WTC11 (cell line): ENCODE data around the gene FEM1B. TPM values are rescaled to one million over a fixed set of nuclear protein-coding genes. Genes with fewer than 3 reads are reported as not detected.
A peak's percentile ranks its signal among the peaks of the same experiment; 100 is the strongest.

ENCODE experiments used
- ATAC-seq: fragments of 200-7000 bp; cut with Tn5 transposase; 2 replicates; pipeline ENCODE4 v1.10.0; 2021; ENCODE audit warnings: mild to moderate bottlenecking, moderate library complexity
- CTCF ChIA-PET: fragments of 300-600 bp; sonication (Branson Sonifier 250); formaldehyde crosslinking; loops from one replicate; lab custom pipeline; 2021; ENCODE audit warnings: antibody characterized with exemption; lab: Charles Lee
- POLR2A ChIA-PET: fragments of 350-600 bp; sonication (Branson Sonifier 250); formaldehyde crosslinking; loops from one replicate; lab custom pipeline; 2021; ENCODE audit warnings: antibody characterized with exemption; lab: Charles Lee
- DNase-seq: peaks from one replicate; pipeline ENCODE4 v3.0.0; 2021; ENCODE audit warnings: low spot score
- H3K27ac Mint-ChIP-seq: 2 replicates; pipeline ENCODE4 v1.8.0; 2021; ENCODE audit warnings: mixed read lengths
- H3K27me3 Mint-ChIP-seq: 2 replicates; pipeline ENCODE4 v1.8.0; 2021; ENCODE audit warnings: low read depth, mild to moderate bottlenecking, moderate library complexity, mixed read lengths
- H3K36me3 Mint-ChIP-seq: 2 replicates; pipeline ENCODE4 v1.8.0; 2021; ENCODE audit warnings: mixed read lengths
- H3K4me1 Mint-ChIP-seq: 2 replicates; pipeline ENCODE4 v1.8.0; 2022; ENCODE audit warnings: mixed read lengths
- H3K4me3 Mint-ChIP-seq: 2 replicates; pipeline ENCODE4 v1.8.0; 2021; ENCODE audit warnings: mild to moderate bottlenecking, moderate library complexity, mixed read lengths
- H3K9me3 Mint-ChIP-seq: 2 replicates; pipeline ENCODE4 v1.8.0; 2021; ENCODE audit warnings: mixed read lengths
- AFF4 ChIP-seq: sonication (generic); formaldehyde crosslinking; IDR thresholded peaks from 2 replicates; pipeline ENCODE4 v1.8.1; 2023; ENCODE audit warnings: mild to moderate bottlenecking, missing genetic modification reagents, borderline replicate concordance
- E2F4 ChIP-seq: sonication (generic); formaldehyde crosslinking; IDR thresholded peaks from 2 replicates; pipeline ENCODE4 v1.8.1; 2022; ENCODE audit warnings: low read depth, mild to moderate bottlenecking, moderate library complexity, missing genetic modification reagents, borderline replicate concordance
- ESRRA ChIP-seq: sonication (generic); formaldehyde crosslinking; IDR thresholded peaks from 2 replicates; pipeline ENCODE4 v1.8.1; 2022; ENCODE audit warnings: mild to moderate bottlenecking, missing genetic modification reagents, borderline replicate concordance
- FOXJ3 ChIP-seq: sonication (generic); formaldehyde crosslinking; IDR thresholded peaks from 2 replicates; pipeline ENCODE4 v1.9.0; 2021; ENCODE audit warnings: missing genetic modification reagents, mild to moderate bottlenecking, borderline replicate concordance
- GABPB1 ChIP-seq: sonication (generic); formaldehyde crosslinking; IDR thresholded peaks from 2 replicates; pipeline ENCODE4 v1.8.1; 2023; ENCODE audit warnings: mild to moderate bottlenecking, missing genetic modification reagents
- MLX ChIP-seq: sonication (generic); formaldehyde crosslinking; IDR thresholded peaks from 2 replicates; pipeline ENCODE4 v1.8.1; 2023; ENCODE audit warnings: mild to moderate bottlenecking, missing genetic modification reagents, moderate library complexity
- MYBL2 ChIP-seq: sonication (generic); formaldehyde crosslinking; IDR thresholded peaks from 2 replicates; pipeline ENCODE4 v1.8.1; 2023; ENCODE audit warnings: mild to moderate bottlenecking, moderate library complexity, missing genetic modification reagents
- NR1H2 ChIP-seq: sonication (generic); formaldehyde crosslinking; IDR thresholded peaks from 2 replicates; pipeline ENCODE4 v1.9.0; 2021; ENCODE audit warnings: mild to moderate bottlenecking, moderate library complexity, missing genetic modification reagents
- NR2C2 ChIP-seq: sonication (generic); formaldehyde crosslinking; IDR thresholded peaks from 2 replicates; pipeline ENCODE4 v1.8.0; 2022; ENCODE audit warnings: mild to moderate bottlenecking, missing genetic modification reagents
- RORB ChIP-seq: fragments of 250-450 bp; sonication (Bioruptor Pico); IDR thresholded peaks from 2 replicates; pipeline ENCODE4 v1.9.0; 2021; ENCODE audit warnings: mild to moderate bottlenecking
- ZNF396 ChIP-seq: fragments of 250-450 bp; sonication (Bioruptor Pico); IDR thresholded peaks from 2 replicates; pipeline ENCODE4 v1.8.0; 2021; ENCODE audit warnings: mild to moderate bottlenecking, moderate library complexity, borderline replicate concordance
- total RNA-seq: library from RNA; stranded (reverse); gene quantifications from 3 replicates; pipeline ENCODE4 v1.2.3, GENCODE V29; 2021

The FEM1B gene
- total RNA-seq, 1 experiment from 2014 or later = 64.8 TPM

- TF ChIP-seq ESRRA (no peak), AFF4 (CRISPR knock-in tag) (no peak)
- H3K36me3 Mint-ChIP-seq = peaks cover 22% of the 10 kb centered on the region
- ATAC-seq (no peak), DNase-seq (no peak)
- H3K4me3 Mint-ChIP-seq = no peak overlapping the region
- POLR2A ChIA-PET = no interaction called here
- H3K9me3 Mint-ChIP-seq = peaks cover 9% of the 10 kb centered on the region
- peaks cover 69% of the 10 kb centered on the region for H3K4me1 Mint-ChIP-seq
- CTCF ChIA-PET = interaction anchor here (1.0 kb wide), 1 partner anchor 31 kb away, joined by 3 read pairs; no protein-coding TSS in a partner anchor
- H3K27me3 Mint-ChIP-seq = no peaks in the 10 kb centered on the region
- H3K27ac Mint-ChIP-seq = peak overlapping the region; percentile 39
Observed at GRCh38 chr15:68284616-68285258, 7.2 kb downstream of the FEM1B start.

GRCh38 chr15:68285259-68285980 is 7.9 kb downstream of the FEM1B start:
- DNase-seq (peak; percentile 36), ATAC-seq (peak; percentile 25; the same call in 1 of the 2 replicates)
- Mint-ChIP-seq H3K4me1 (peaks cover 66% of the 10 kb centered on the region), H3K36me3 (peaks cover 29% of the 10 kb centered on the region), H3K9me3 (peaks cover 9% of the 10 kb centered on the region), H3K27ac (peak overlapping the region; percentile 11; the same call in 1 of the 2 replicates), H3K27me3 (no peaks in the 10 kb centered on the region), H3K4me3 (peak overlapping the region; percentile 18; the same call in 1 of the 2 replicates)
- ChIA-PET POLR2A (interaction anchor here (0.7 kb wide), 1 partner anchor 18 kb away, joined by 3 read pairs; no protein-coding TSS in a partner anchor), CTCF (interaction anchor here (1.0 kb wide), 1 partner anchor 31 kb away, joined by 3 read pairs; no protein-coding TSS in a partner anchor)
- TF ChIP-seq GABPB1 (CRISPR knock-in tag) = 0 out of 2 replicates have a peak, but pooled peaks have one; percentile 33
- no peak for TF ChIP-seq RORB

GRCh38 chr15:68286256-68286655 is 8.7 kb downstream of the FEM1B start:
- Mint-ChIP-seq H3K9me3 (peaks cover 9% of the 10 kb centered on the region), H3K36me3 (peaks cover 37% of the 10 kb centered on the region), H3K4me1 (peaks cover 66% of the 10 kb centered on the region), H3K4me3 (no peak overlapping the region), H3K27ac (peak overlapping the region; percentile 67), H3K27me3 (no peaks in the 10 kb centered on the region)
- TF ChIP-seq NR1H2 (CRISPR knock-in tag) = no peak
- TF ChIP-seq ZNF396 (CRISPR knock-in tag) = no peak
- no peak for TF ChIP-seq RORB
- no peak for TF ChIP-seq MLX (CRISPR knock-in tag)
- TF ChIP-seq FOXJ3 (CRISPR knock-in tag) = no peak
- TF ChIP-seq E2F4 (CRISPR knock-in tag) = no peak
- no peak for TF ChIP-seq NR2C2 (CRISPR knock-in tag)
- TF ChIP-seq MYBL2 (CRISPR knock-in tag) = no peak
- TF ChIP-seq ESRRA = no peak
- ChIA-PET POLR2A (interaction anchor here (0.7 kb wide), 1 partner anchor 17 kb away, joined by 3 read pairs; no protein-coding TSS in a partner anchor), CTCF (no interaction called here)
- DNase-seq = no peak
- no peak for ATAC-seq
